IMR-90 (cell line): ENCODE data around the gene NKX2-8. TPM values are rescaled to one million over a fixed set of nuclear protein-coding genes. Genes with fewer than 3 reads are reported as not detected.

Source experiments
- ATAC-seq: fragments of 200-7000 bp; cut with Tn5 transposase; 2 replicates; pipeline ENCODE4 v1.9.1; 2020; ENCODE audit warnings: low read depth, mild to moderate bottlenecking, moderate library complexity
- BruUV-seq: library from RNA; stranded (reverse); fragments of 400-500 nt; replicated peaks from 2 replicates; lab custom pipeline; 2021; lab: Mats Ljungman, UMichigan
- CTCF ChIA-PET: fragments of 300-600 bp; formaldehyde crosslinking; extraction: SDS; loops from one replicate; lab custom pipeline; 2021; ENCODE audit warnings: antibody characterized with exemption; lab: Yijun Ruan, JAX
- POLR2A ChIA-PET: fragments of 300-600 bp; sonication (Branson Sonifier 250); formaldehyde crosslinking; loops from one replicate; lab custom pipeline; 2022; ENCODE audit warnings: antibody characterized with exemption; ENCODE audit not compliant: unreplicated experiment; lab: Charles Lee
- DNase-seq: peaks from one replicate; pipeline ENCODE4 v3.0.0; 2013
- H2AFZ ChIP-seq: replicated peaks from 2 replicates; pipeline ENCODE3; 2013; ENCODE audit warnings: low read length, mild to moderate bottlenecking; ENCODE audit not compliant: poor library complexity
- H2AK5ac ChIP-seq: 2 replicates; pipeline ENCODE4 v1.6.1; 2013; ENCODE audit warnings: low read depth, low read length, inconsistent platforms
- H2AK9ac ChIP-seq: replicated peaks from 2 replicates; pipeline ENCODE3; 2013; ENCODE audit warnings: mild to moderate bottlenecking, low read depth, low read length, moderate library complexity; ENCODE audit not compliant: poor library complexity
- H2BK120ac ChIP-seq: 2 replicates; pipeline ENCODE4 v1.6.1; 2013; ENCODE audit warnings: low read depth, low read length, inconsistent platforms
- H2BK15ac ChIP-seq: 3 replicates; pipeline ENCODE4 v1.6.1; 2013; ENCODE audit warnings: low read depth, low read length, inconsistent platforms
- H2BK20ac ChIP-seq: 2 replicates; pipeline ENCODE4 v1.6.1; 2013; ENCODE audit warnings: low read depth, mild to moderate bottlenecking, inconsistent platforms, low read length, moderate library complexity
- H2BK5ac ChIP-seq: 2 replicates; pipeline ENCODE4 v1.6.1; 2013; ENCODE audit warnings: mild to moderate bottlenecking, low read depth, low read length, inconsistent platforms; ENCODE audit not compliant: poor library complexity, severe bottlenecking
- H3K14ac ChIP-seq: replicated peaks from 2 replicates; pipeline ENCODE4 v1.6.1; 2013; ENCODE audit warnings: low read depth, low read length, inconsistent platforms
- H3K18ac ChIP-seq: 2 replicates; pipeline ENCODE4 v1.6.1; 2013; ENCODE audit warnings: low read depth, low read length, control low read depth
- H3K23ac ChIP-seq: 2 replicates; pipeline ENCODE4 v1.6.1; 2013; ENCODE audit warnings: low read depth, low read length, inconsistent platforms
- H3K27ac ChIP-seq: 2 replicates; pipeline ENCODE4 v1.5.1; 2013; ENCODE audit warnings: mild to moderate bottlenecking, control low read depth, low read length; ENCODE audit not compliant: insufficient read depth
- H3K27me3 ChIP-seq: 2 replicates; pipeline ENCODE4 v1.6.1; 2013; ENCODE audit warnings: low read length; ENCODE audit not compliant: control insufficient read depth, insufficient read depth
- H3K36me3 ChIP-seq: 2 replicates; pipeline ENCODE4 v1.6.1; 2013; ENCODE audit warnings: low read length, mixed read lengths; ENCODE audit not compliant: control insufficient read depth, insufficient read depth
- H3K4ac ChIP-seq: 2 replicates; pipeline ENCODE4 v1.6.1; 2013; ENCODE audit warnings: low read depth, low read length, inconsistent platforms
- H3K4me1 ChIP-seq: 2 replicates; pipeline ENCODE4 v1.6.1; 2013; ENCODE audit warnings: low read length, mixed read lengths; ENCODE audit not compliant: control insufficient read depth, insufficient read depth
- H3K4me2 ChIP-seq: 2 replicates; pipeline ENCODE4 v1.6.1; 2013; ENCODE audit warnings: low read depth, mild to moderate bottlenecking, control low read depth, low read length, moderate library complexity
- H3K4me3 ChIP-seq: 2 replicates; pipeline ENCODE4 v1.5.1; 2013; ENCODE audit warnings: low read depth, mild to moderate bottlenecking, control low read depth, low read length, moderate library complexity; ENCODE audit not compliant: insufficient read depth
- H3K56ac ChIP-seq: 2 replicates; pipeline ENCODE4 v1.6.1; 2013; ENCODE audit warnings: low read length, inconsistent platforms; ENCODE audit not compliant: insufficient read depth; ENCODE audit errors: extremely low read depth
- H3K79me1 ChIP-seq, 2 experiments: 2 replicates each; pipeline ENCODE4 v1.6.1; 2013; ENCODE audit warnings: low read length in 2 of 2, inconsistent platforms in 1 of 2, low read depth in 1 of 2
- H3K9ac ChIP-seq: 2 replicates; pipeline ENCODE4 v1.6.1; 2013; ENCODE audit warnings: low read depth, low read length, control low read depth
- H3K9me1 ChIP-seq: 2 replicates; pipeline ENCODE4 v1.6.1; 2013; ENCODE audit warnings: low read length, inconsistent platforms; ENCODE audit not compliant: insufficient read depth
- H3K9me3 ChIP-seq: 2 replicates; pipeline ENCODE4 v1.6.1; 2013; ENCODE audit warnings: low read length; ENCODE audit not compliant: control insufficient read depth, insufficient read depth
- H4K20me1 ChIP-seq: 2 replicates; pipeline ENCODE4 v1.6.1; 2013; ENCODE audit warnings: low read length, inconsistent platforms; ENCODE audit not compliant: insufficient read depth
- H4K5ac ChIP-seq: 2 replicates; pipeline ENCODE4 v1.6.1; 2013; ENCODE audit warnings: mild to moderate bottlenecking, low read depth, low read length, control low read depth
- H4K8ac ChIP-seq, 2 experiments: 2 replicates each; pipeline ENCODE4 v1.6.1; 2013; ENCODE audit warnings: low read depth in 2 of 2, low read length in 2 of 2, control low read depth in 1 of 2, inconsistent platforms in 1 of 2
- H4K91ac ChIP-seq: 2 replicates; pipeline ENCODE4 v1.6.1; 2013; ENCODE audit warnings: low read depth, low read length, inconsistent platforms; ENCODE audit not compliant: insufficient read depth
- BHLHE40 ChIP-seq: fragments of 150-350 bp; IDR thresholded peaks from 2 replicates; pipeline ENCODE4 v1.6.1; 2016; ENCODE audit warnings: mild to moderate bottlenecking, low read depth, low read length
- CEBPB ChIP-seq: IDR thresholded peaks from 2 replicates; pipeline ENCODE4 v1.6.1; 2012; ENCODE audit warnings: low read depth, low read length, improper control_type of control experiment
- CHD1 ChIP-seq: IDR thresholded peaks from 2 replicates; pipeline ENCODE4 v1.6.1; 2012; ENCODE audit warnings: low read depth, low read length, improper control_type of control experiment
- CTCF ChIP-seq: conservative IDR thresholded peaks from 2 replicates; pipeline ENCODE4 v1.5.1; 2012; ENCODE audit warnings: mild to moderate bottlenecking, low read depth, low read length, improper control_type of control experiment
- ELK1 ChIP-seq: fragments of 150-350 bp; IDR thresholded peaks from 2 replicates; pipeline ENCODE4 v1.6.1; 2016; ENCODE audit warnings: low read depth, mild to moderate bottlenecking, low read length, moderate library complexity, borderline replicate concordance
- FOS ChIP-seq: fragments of 150-350 bp; IDR thresholded peaks from 2 replicates; pipeline ENCODE4 v1.6.1; 2016; ENCODE audit warnings: low read depth, low read length
- MAFK ChIP-seq: IDR thresholded peaks from 2 replicates; pipeline ENCODE4 v1.6.1; 2012; ENCODE audit warnings: low read depth, low read length, improper control_type of control experiment
- MAZ ChIP-seq: IDR thresholded peaks from 2 replicates; pipeline ENCODE4 v1.6.1; 2012; ENCODE audit warnings: low read depth, mild to moderate bottlenecking, low read length, improper control_type of control experiment, moderate library complexity, borderline replicate concordance
- MXI1 ChIP-seq: IDR thresholded peaks from 2 replicates; pipeline ENCODE4 v1.6.1; 2012; ENCODE audit warnings: low read depth, mild to moderate bottlenecking, low read length, moderate library complexity, borderline replicate concordance
- NFE2L2 ChIP-seq: fragments of 150-350 bp; IDR thresholded peaks from 2 replicates; pipeline ENCODE4 v1.6.1; 2016; ENCODE audit warnings: low read depth, mild to moderate bottlenecking, low read length
- POLR2A ChIP-seq: IDR thresholded peaks from 2 replicates; pipeline ENCODE4 v1.6.1; 2012; ENCODE audit warnings: mild to moderate bottlenecking, low read depth, low read length
- RAD21 ChIP-seq: IDR thresholded peaks from 2 replicates; pipeline ENCODE4 v1.6.1; 2012; ENCODE audit warnings: low read length, improper control_type of control experiment
- RCOR1 ChIP-seq: IDR thresholded peaks from 2 replicates; pipeline ENCODE4 v1.6.1; 2012; ENCODE audit warnings: mild to moderate bottlenecking, low read length, improper control_type of control experiment; ENCODE audit not compliant: insufficient replicate concordance
- RFX5 ChIP-seq: IDR thresholded peaks from 2 replicates; pipeline ENCODE4 v1.8.0; 2012; ENCODE audit warnings: low read depth, mild to moderate bottlenecking, low read length, moderate library complexity
- SMC3 ChIP-seq: fragments of 150-350 bp; IDR thresholded peaks from 2 replicates; pipeline ENCODE4 v1.6.1; 2016; ENCODE audit warnings: low read depth, mild to moderate bottlenecking, antibody characterized with exemption, low read length, moderate library complexity
- USF2 ChIP-seq: fragments of 150-350 bp; IDR thresholded peaks from 2 replicates; pipeline ENCODE4 v1.6.1; 2017; ENCODE audit warnings: mild to moderate bottlenecking, antibody characterized with exemption, low read length, low read depth
- WGBS, 2 experiments: methylation state at CpG; one replicate each; pipeline versions ENCODE4 v1.1.5 to v1.1.7; 2013; ENCODE audit warnings: missing lambda C conversion rate in 2 of 2; ENCODE audit not compliant: insufficient read length in 1 of 2; ENCODE audit errors: extremely low coverage in 2 of 2; 5-methylcytosine and 5-hydroxymethylcytosine counted together
- dilution Hi-C: fragments of 300-500 bp; cut with HindIII; formaldehyde crosslinking; loops from one replicate; pipeline ENCODE4 v1.14.3; 2018; ENCODE audit warnings: low sequenced_read_pairs; ENCODE audit not compliant: unreplicated experiment
- in situ Hi-C: fragments of 300-500 bp; cut with MboI; formaldehyde crosslinking; loops from 3 replicates; pipeline ENCODE4 v1.14.3; 2019; ENCODE audit warnings: low sequenced_read_pairs, inconsistent platforms, mixed read lengths
- intact Hi-C: fragments of 100-400 bp; cut with micrococcal nuclease; formaldehyde crosslinking; loops from 2 replicates; pipeline ENCODE4 v1.10.0; 2022
- polyA plus RNA-seq, 3 experiments: library from polyadenylated mRNA; depleted of rRNA; stranded (reverse); fragments of >200 nt; gene quantifications; 2 replicates each; pipeline ENCODE4 v1.2.3, GENCODE V29; 2012; ENCODE audit warnings: low replicate concordance in 1 of 3
- total RNA-seq: library from RNA; depleted of rRNA; stranded (reverse); fragments of >200 nt; gene quantifications from 2 replicates; pipeline ENCODE4 v1.2.3, GENCODE V29; 2012

Gene NKX2-8
- total and polyA plus RNA-seq, 2 of the 4 experiments (the other 2 are of a cell fraction) = not detected

GRCh38 chr14:36588119-36588518, 5.7 kb upstream of the NKX2-8 start:
- Histone ChIP-seq H4K20me1 (no peaks in the 10 kb centered on the region), H4K5ac (no peak overlapping the region), H3K56ac (no peak overlapping the region), H3K27me3 (peaks cover 35% of the 10 kb centered on the region), H3K27ac (no peak overlapping the region), H4K8ac (no peak overlapping the region), H2AK5ac (no peak overlapping the region), H3K23ac (no peak overlapping the region), H2AK9ac (no peak overlapping the region), H2BK20ac (no peak overlapping the region), H3K4me1 (no peaks in the 10 kb centered on the region), H2AFZ (no peak overlapping the region), H3K4ac (no peak overlapping the region), H4K91ac (no peak overlapping the region), H3K9me3 (no peaks in the 10 kb centered on the region), H3K4me3 (no peak overlapping the region), H3K9me1 (no peaks in the 10 kb centered on the region), H3K18ac (no peak overlapping the region), H3K79me1 (no peaks in the 10 kb centered on the region), H2BK5ac (no peak overlapping the region), H3K14ac (no peak overlapping the region), H3K4me2 (no peak overlapping the region), H2BK15ac (no peak overlapping the region), H2BK120ac (no peak overlapping the region), H3K9ac (no peak overlapping the region), H3K36me3 (no peaks in the 10 kb centered on the region)
- DNase-seq (no peak), ATAC-seq (no peak)
- POLR2A ChIA-PET = no interaction called here
- CTCF ChIA-PET = interaction anchor here (0.7 to 0.9 kb wide), 2 partner anchors 17 to 31 kb away, joined by 3 read pairs; no protein-coding TSS in a partner anchor
- BruUV-seq = no TSS peak
- TF ChIP-seq RAD21 = no peak
- no peak for TF ChIP-seq POLR2A
- TF ChIP-seq MAFK = no peak
- TF ChIP-seq NFE2L2 = no peak
- no peak for TF ChIP-seq MXI1
- TF ChIP-seq MAZ = no peak
- no peak for TF ChIP-seq BHLHE40
- TF ChIP-seq RCOR1 = no peak
- no peak for TF ChIP-seq SMC3
- no peak for TF ChIP-seq RFX5
- TF ChIP-seq ELK1 = no peak
- no peak for TF ChIP-seq CEBPB
- no peak for TF ChIP-seq USF2
- no peak for TF ChIP-seq CTCF
- TF ChIP-seq CHD1 = no peak
- no peak for TF ChIP-seq FOS
- dilution Hi-C loops (no loop called here), in situ Hi-C loops (no loop called here), intact Hi-C loops (no loop called here)
- WGBS, 2 experiments = no CpG with 5 or more reads among the region's 5 CpGs
